Activated CD8-positive, alpha-beta memory T cell treated with anti-CD3 and anti-CD28 coated beads, Interleukin-2, amount 50 U/mL, for 4 hours (primary cell): ENCODE measurements around the gene SPDYE18.
"Not testable (repeated sequence)": the region's sequence is repeated elsewhere in the genome, so short reads cannot be mapped to it uniquely, and the experiment has no call there.

Experiments
- DNase-seq: peaks from one replicate; pipeline ENCODE4 v3.0.0-alpha.2; 2020

Gene SPDYE18

GRCh38 chr7:77005461-77006057, 56.8 kb downstream of the SPDYE18 start:
- not testable (repeated sequence) for DNase-seq

- not testable (repeated sequence) for DNase-seq
Measured at GRCh38 chr7:77004151-77004550, 58.2 kb downstream of the SPDYE18 start.

DNA sequence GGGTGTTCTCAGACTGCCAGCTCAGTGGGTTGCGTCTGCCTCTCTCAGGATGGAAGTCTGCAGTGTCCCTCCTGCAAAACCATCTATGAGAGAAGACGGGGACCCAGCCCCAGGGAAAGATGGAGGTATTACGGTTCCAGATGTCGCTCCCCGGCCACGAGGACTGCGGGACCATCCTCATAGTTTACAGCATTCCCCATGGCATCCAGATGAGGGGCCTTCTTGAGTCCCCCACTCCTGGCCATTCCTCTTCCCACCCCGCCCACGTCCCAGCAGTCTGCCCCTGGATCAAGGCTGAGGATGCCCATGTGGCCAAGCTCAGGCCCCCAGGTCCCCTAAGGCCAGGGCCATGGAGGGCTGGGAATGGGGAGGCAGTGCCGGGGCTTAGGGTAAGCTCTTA, 59.1 kb downstream of the SPDYE18 start:
- DNase-seq, result not testable (repeated sequence)

GRCh38 chr7:77002678-77003233, 59.6 kb downstream of the SPDYE18 start:
- not testable (repeated sequence) for DNase-seq

DNA sequence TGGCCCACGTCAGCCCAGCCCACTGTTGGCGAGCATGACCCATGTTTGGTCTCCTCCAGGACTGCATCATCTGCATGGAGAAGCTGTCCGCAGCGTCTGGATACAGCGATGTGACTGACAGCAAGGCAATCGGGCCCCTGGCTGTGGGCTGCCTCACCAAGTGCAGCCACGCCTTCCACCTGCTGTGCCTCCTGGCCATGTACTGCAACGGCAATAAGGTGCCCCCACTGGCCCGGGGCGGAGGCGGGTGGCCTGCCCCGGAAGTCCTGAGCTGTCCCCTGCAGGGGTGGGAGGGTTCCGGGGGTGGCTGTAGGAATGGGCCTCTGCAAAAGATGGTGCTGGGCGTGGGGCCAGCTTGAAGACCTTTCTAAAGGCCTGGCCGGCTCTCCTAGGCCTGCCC, 60.3 kb downstream of the SPDYE18 start:
- not testable (repeated sequence) for DNase-seq
